ENCODE results near the gene ICAM2. TPM values are rescaled to one million over a fixed set of nuclear protein-coding genes. Genes with fewer than 3 reads are reported as not detected.

The ICAM2 gene
- polyA plus RNA-seq, 1 of the 3 experiments (the other 2 are of a cell fraction), result 0.08 TPM

- Histone ChIP-seq H4K20me1 (ENCODE audit: insufficient read depth) (no peaks in the 10 kb centered on the region), H3K9me3 (no peaks in the 10 kb centered on the region), H2AFZ (ENCODE audit: low read depth) (no peak overlapping the region), H3K27ac (ENCODE audit: low read depth in 2 of 2, low read length in 1 of 2) (peak overlapping the region in 1 of 2 experiments; percentile 3; a peak in 1 of 4 replicates), H3K9ac (no peak overlapping the region), H3K9me2 (no peaks in the 10 kb centered on the region), H3K4me1 (ENCODE audit: control insufficient read depth in 1 of 2, insufficient read depth in 2 of 2, low read depth in 1 of 2, low read length in 1 of 2) (peaks cover 0 to 22% of the 10 kb centered on the region in 2 experiments; a peak in 1 of 4 replicates), H3K27me3 (ENCODE audit: insufficient read depth) (no peaks in the 10 kb centered on the region), H3K36me3 (replicated peaks in 1 of 2; ENCODE audit: control insufficient read depth in 1 of 2, insufficient read depth in 2 of 2, low read length in 1 of 2) (no peaks in the 10 kb centered on the region), H3K4me2 (no peak overlapping the region), H3K4me3 (ENCODE audit: low read depth in 2 of 2, low read length in 1 of 2) (no peak overlapping the region), H3F3A (replicated peaks; ENCODE audit: insufficient read depth) (no peaks in the 10 kb centered on the region), H3K79me2 (ENCODE audit: insufficient read depth) (no peaks in the 10 kb centered on the region)
- ChIA-PET CTCF (interaction anchor here (0.6 to 4.6 kb wide), 17 partner anchors 11 to 413 kb away, joined by 3 to 32 read pairs (median 4); partner anchors contain the start of genes CSHL1 and GH1), POLR2A (no interaction called here)
- peak; percentile 80 for DNase-seq
- 72% methylated on average over 12 of the region's 13 CpGs for WGBS (ENCODE audit: low lambda C conversion rate)
- 0 out of 2 replicates have a peak, but pooled peaks have one; percentile 26 for TF ChIP-seq RCOR1 (IDR thresholded peaks at IDR 0.05; ENCODE audit: low read length)
- no peak for TF ChIP-seq EP300 (IDR thresholded peaks at IDR 0.05; ENCODE audit: borderline replicate concordance in 1 of 2, low read depth in 1 of 2, low read length in 1 of 2)
- no peak for TF ChIP-seq YY1 (IDR thresholded peaks at IDR 0.05; ENCODE audit: low read depth)
- peak; percentile 52; the same call in 1 of the 2 replicates for TF ChIP-seq MXI1 (IDR thresholded peaks at IDR 0.05; ENCODE audit: low read depth, low read length)
- TF ChIP-seq TEAD4 (IDR thresholded peaks at IDR 0.05; ENCODE audit: borderline replicate concordance, insufficient read depth), result no peak
- no peak for TF ChIP-seq ZBTB33 (IDR thresholded peaks at IDR 0.05; ENCODE audit: borderline replicate concordance, low read depth)
- no peak for TF ChIP-seq RFX5 (IDR thresholded peaks at IDR 0.05; ENCODE audit: low read length)
- no peak for TF ChIP-seq REST (IDR thresholded peaks at IDR 0.05; ENCODE audit: low read depth, low read length)
- no peak for TF ChIP-seq POLR2AphosphoS5 (IDR thresholded peaks at IDR 0.05; ENCODE audit: low read depth, low read length)
- no peak for TF ChIP-seq USF1 (IDR thresholded peaks at IDR 0.05; ENCODE audit: borderline replicate concordance, low read depth)
- TF ChIP-seq JUND (IDR thresholded peaks at IDR 0.05), result no peak
- TF ChIP-seq PBX3 (IDR thresholded peaks at IDR 0.05), result no peak
- no peak for TF ChIP-seq FOXM1 (IDR thresholded peaks at IDR 0.05; ENCODE audit: low read depth)
- TF ChIP-seq TCF12 (IDR thresholded peaks at IDR 0.05), result no peak
- TF ChIP-seq GABPA (IDR thresholded peaks at IDR 0.05; ENCODE audit: low read depth), result no peak
- TF ChIP-seq TAF1 (IDR thresholded peaks at IDR 0.05; ENCODE audit: borderline replicate concordance, low read depth, low read length), result no peak
- TF ChIP-seq FOXJ3 (CRISPR knock-in tag; IDR thresholded peaks at IDR 0.05), result no peak
- peak; percentile 90 for TF ChIP-seq GATA2 (CRISPR knock-in tag; IDR thresholded peaks at IDR 0.05)
- TF ChIP-seq EZH2phosphoT487 (IDR thresholded peaks at IDR 0.05; ENCODE audit: borderline replicate concordance, low read depth), result no peak
- no peak for TF ChIP-seq NRF1 (IDR thresholded peaks at IDR 0.05; ENCODE audit: low read depth, low read length)
- no peak for TF ChIP-seq CHD2 (IDR thresholded peaks at IDR 0.05; ENCODE audit: low read length, partially characterized antibody)
- TF ChIP-seq SIN3A (IDR thresholded peaks at IDR 0.05; ENCODE audit: borderline replicate concordance, low read depth, low read length), result no peak
- TF ChIP-seq NFIC (IDR thresholded peaks at IDR 0.05; ENCODE audit: borderline replicate concordance), result no peak
- no peak for TF ChIP-seq RAD21 (IDR thresholded peaks at IDR 0.05; ENCODE audit: low read length)
- TF ChIP-seq IRF3 (IDR thresholded peaks at IDR 0.05; ENCODE audit: low read depth, low read length), result no peak
Measured at GRCh38 chr17:64006361-64007088, 13.9 kb downstream of the ICAM2 start.

Data from SK-N-SH (cell line).